Measurements from ENCODE around the gene LLGL2.

The LLGL2 gene

DNA sequence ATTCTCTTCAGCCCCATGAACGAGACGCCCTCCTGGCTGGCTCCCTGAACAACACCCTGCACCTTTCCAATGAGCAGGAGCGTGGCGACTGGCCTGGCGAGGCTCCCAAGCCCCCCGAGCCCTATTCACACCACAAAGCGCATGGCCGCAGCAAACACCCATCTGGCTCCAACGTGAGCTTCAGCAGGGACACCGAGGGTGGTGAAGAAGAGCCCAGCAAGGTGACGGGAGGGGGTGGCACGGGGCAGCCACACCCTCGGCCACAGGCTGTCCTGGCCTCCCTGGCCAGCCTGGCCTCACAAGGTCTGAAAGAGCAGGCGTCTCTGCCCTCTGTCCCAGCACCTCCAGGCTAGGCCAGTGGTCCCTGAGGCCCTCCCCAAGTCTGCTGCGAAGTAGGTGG is 33.8 kb upstream of the LLGL2 start:
- DNase-seq (ENCODE audit: low spot score), result no peak

DNA sequence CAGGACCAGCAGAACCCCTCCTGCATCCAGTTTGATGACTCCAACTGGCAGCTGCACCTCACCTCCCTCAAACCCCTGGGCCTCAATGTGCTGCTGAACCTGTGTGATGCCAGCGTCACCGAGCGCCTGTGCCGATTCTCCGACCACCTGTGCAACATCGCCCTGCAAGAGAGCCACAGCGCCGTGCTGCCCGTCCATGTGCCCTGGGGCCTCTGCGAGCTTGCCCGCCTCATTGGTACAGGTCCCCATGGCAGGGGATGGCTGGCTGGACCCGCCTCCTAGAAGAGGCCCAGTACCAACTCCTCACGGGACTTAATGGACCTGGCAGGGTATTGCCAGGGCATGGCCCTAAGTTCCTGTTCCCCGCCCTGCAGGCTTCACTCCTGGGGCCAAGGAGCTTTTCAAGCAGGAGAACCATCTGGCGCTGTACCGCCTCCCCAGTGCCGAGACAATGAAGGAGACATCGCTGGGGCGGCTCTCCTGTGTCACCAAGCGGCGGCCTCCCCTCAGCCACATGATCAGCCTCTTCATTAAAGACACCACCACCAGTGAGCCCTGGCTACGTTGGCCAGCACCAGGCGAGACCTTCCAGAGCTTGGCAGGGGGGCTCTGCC is 32.8 kb upstream of the LLGL2 start:
- no peak for DNase-seq (ENCODE audit: low spot score)

DNA sequence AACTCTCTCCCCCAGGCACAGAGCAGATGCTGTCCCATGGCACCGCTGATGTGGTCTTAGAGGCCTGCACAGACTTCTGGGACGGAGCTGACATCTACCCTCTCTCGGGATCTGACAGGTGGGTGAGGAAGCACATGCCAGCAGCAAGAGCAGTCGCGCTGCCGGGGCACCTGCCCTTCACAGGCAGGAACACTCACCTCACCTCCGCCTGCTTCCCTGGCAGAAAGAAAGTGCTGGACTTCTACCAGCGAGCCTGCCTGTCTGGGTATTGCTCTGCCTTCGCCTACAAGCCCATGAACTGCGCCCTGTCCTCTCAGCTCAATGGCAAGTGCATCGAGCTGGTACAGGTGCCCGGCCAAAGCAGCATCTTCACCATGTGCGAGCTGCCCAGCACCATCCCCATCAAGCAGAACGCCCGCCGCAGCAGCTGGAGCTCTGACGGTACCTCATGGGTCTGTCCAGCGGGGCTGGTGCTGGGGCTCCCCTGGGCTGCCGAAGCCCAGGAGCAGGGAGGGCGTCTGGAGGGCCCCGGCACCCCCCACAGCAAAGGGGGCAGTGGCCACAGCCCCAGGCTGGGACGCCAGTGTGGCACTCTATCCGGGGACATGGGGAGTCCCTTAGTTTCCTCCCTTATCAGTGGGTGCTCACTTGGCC is 31.9 kb upstream of the LLGL2 start:
- DNase-seq (ENCODE audit: low spot score), result no peak

- no peak for DNase-seq (ENCODE audit: low spot score)
These were observed 31.1 kb upstream of the LLGL2 start for GRCh38 chr17:75494326-75494877.

GRCh38 chr17:75496005-75496404 is 29.5 kb upstream of the LLGL2 start:
- no peak for DNase-seq (ENCODE audit: low spot score)

DNA sequence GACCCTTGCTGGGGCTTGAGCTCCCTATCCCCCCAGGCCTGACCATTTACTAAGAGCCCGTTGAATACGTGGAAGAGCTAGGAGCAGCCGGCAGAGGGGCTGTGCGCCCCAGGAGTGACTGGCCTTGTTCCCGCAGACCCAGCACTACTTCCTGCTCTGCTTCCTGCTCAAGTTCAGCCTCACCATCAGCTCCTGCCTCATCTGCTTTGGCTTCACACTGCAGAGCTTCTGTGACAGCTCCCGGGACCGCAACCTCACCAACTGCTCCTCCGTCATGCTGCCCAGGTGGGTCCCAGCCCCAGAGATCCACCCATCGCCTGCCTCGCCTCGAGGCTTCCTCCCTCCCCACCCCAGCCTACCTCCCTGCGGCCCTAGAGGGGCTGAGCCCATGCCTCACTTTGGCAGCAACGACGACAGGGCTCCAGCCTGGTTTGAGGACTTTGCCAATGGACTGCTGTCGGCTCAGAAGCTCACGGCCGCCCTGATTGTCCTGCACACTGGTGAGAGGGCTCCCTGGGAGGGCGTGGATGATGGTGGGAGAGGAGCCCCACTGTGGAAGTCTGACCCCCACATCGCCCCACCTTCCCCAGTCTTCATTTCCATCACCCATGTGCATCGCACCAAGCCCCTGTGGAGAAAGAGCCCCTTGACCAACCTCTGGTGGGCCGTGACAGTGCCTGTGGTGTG is 27.3 kb upstream of the LLGL2 start:
- no peak for DNase-seq (ENCODE audit: low spot score)

DNA sequence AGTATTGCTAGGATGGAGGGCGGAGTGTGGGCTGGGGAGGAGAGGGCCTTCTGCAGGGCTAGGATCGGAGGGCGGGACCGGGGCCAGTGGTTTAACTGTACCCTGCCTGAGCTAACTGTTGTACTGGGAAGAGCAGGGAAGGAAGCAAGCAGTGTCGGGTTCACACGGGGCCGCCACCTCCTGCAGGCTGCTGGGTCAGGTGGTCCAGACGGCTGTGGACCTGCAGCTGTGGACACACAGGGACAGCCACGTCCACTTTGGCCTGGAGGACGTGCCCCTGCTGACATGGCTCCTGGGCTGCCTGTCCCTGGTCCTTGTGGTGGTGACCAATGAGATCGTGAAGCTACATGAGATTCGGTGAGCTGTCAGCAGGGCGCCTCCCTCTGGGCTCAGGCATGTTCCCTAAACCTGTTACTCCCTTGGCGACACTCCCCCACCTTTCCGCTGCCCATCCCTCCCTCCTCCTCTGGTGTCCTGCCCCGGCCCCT is 26.7 kb upstream of the LLGL2 start:
- no peak for DNase-seq (ENCODE audit: low spot score)

DNA sequence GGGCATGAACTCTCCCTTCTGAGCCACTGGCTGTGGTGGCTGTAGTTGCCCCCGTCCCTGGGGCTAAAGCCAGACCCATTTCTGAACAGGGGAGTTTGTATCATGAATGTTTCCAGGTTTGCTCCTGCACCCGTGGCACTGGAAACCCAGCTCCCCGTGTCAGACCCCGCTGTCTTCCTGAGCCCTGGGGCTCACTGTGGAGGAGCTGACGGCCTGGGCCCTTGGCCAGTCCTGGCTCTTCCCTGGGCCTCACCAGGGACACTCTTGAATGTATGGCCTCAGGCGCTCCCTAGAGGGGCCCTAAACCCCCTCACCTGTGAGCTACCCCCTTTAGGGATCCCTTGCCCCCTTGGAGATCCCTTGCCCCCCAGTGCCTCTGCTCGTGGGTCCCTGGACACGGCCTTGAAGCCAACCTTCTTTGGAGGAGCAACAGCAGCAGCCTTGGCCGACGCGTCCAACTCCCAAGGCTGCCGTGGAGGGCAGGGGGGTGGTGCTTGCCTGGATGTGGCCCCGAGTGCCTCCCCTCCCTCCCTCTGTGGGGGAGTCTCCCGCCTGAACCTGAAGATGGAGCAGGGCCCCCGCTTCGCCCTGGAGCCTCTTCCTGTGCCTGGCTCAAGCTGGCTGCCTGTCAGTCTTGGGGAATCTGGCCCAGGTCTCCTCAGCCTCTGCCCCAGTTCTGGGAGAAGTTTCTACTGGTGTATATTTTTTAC is 26.0 kb upstream of the LLGL2 start:
- DNase-seq (ENCODE audit: low spot score), result no peak

DNA sequence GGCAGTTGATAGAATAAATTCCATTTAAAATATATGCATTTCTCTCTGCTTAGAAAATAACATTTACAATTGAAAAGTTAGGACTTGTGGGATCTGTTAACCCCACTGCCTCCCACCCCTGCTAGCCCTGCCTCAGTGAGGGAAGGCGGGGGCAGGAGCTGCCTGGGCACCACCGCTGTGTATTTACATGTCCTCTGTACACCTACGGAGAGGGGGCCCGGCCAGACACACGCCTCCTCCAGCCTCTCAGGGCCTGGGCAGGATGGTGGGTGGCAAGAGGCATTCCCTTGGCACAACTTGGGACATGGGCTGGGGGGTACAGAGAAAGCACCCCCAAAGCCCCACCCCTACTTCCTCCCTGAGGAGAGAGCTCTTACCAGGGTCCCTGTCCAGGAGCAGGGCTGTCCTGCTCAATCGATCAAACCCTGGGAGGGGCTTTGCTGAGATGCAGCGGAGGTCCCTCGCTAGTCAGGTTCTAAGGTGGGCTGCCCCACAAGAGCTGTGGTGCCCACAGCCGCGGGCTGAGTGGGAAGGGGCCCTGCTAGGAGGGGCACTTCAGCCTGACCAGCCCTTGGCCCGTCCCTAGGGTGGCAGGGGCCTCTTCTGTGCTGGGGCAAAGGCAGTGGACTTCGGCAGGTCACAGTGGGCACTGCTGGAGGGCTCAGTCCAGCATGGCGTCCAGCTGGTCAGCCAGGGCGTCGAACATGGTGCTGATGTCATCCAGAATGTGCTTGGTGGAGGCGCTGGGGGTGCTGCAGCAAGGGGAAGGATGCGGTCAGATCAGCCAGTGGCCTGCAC is 24.9 kb upstream of the LLGL2 start:
- no peak for DNase-seq (ENCODE audit: low spot score)

DNA sequence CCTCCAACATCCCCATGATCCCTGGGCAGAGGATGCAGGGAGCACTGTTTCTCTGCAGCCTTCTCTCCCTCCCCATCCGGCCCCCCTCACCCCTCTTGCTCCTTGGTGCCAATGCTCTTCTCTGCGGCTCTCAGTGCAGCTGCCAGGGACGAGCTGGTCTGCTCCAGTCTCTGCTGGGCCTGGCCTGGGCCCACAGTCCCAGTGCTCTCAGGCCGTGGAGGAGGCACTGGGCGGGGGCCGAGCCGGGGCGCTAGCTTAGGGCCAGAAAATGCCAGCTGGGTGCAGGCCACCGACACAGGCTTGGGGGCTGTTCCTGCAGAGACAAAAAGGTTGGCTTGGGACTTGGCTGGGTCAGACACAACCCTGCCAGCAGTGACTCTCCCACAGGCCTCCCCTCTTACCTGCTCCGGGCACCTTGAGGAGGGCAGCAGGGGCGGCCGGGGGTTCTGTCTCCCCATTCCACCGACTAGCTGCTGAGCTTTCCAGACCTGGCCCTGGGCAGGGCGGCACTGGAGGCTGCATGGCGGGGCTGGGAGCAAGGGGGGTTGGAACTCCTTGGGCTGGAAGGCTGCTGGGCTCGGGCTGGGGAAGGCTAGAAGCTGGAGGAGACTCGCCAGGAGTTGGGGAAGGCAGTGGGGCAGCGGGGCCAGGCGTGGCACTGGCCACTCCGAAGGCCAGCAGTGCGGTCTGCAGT is 24.0 kb upstream of the LLGL2 start:
- DNase-seq (ENCODE audit: low spot score), result no peak

- no peak for DNase-seq (ENCODE audit: low spot score)
These were observed 23.3 kb upstream of the LLGL2 start for GRCh38 chr17:75502072-75502720.

- DNase-seq (ENCODE audit: low spot score), result no peak
These were observed 22.7 kb upstream of the LLGL2 start for GRCh38 chr17:75502721-75503329.

- DNase-seq (ENCODE audit: low spot score), result no peak
These were observed 22.1 kb upstream of the LLGL2 start for GRCh38 chr17:75503337-75503950.

DNA sequence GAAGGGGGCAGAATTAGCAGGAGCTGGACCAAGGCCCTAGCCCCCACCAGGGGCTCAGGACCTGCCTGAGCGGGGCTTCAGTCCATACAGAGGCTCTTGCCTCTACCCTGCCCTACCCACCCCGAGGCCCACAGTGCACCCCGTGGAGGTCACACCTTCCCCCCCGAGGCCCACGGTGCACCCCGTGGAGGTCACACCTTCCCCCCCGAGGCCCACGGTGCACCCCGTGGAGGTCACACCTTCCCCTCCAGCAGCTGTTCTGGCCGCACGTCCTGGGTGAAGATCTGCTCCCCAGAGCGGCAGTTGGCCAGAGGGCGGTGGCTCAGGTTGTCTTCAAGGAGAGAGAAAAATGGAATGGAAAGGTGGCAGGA is 21.5 kb upstream of the LLGL2 start:
- no peak for DNase-seq (ENCODE audit: low spot score)

DNA sequence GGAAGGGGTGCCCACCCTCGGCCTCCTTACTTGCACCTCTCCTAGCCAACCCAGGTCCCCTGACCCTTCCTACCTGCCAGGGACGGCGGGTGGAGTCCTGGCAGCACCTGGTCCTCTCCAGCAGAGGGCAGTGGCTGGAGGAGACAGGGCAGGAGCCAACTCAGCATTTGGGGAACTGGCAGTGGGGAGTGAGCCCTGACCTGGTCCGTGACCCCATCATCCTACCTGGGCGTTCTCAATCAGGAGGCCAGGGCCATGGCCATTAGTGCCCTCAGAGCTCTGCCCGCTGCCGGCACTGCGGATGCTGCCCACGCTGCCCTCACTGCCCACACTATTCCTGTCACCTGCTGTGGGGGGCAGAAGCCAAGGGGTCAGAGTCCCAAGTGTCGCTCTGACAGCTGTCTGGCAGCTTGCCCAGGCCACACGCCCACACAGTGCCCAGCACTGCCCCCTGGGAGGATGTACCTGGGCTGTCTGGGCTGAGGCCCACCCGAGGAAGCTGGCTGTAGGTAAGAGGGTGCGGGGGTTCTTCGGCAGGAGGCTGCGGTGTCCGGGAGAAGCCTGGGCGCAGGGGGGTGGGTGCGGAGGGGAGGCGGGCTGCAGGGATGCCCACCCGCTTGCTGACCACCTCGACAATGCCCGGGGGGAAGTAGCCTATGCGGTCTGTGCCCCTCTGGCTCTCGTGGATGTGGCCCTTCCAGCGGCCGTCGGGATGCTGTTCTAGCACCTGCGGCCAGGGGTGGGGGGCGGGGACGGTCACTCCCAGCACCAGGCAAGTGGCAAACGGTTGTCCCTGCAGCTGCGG is 20.9 kb upstream of the LLGL2 start:
- no peak for DNase-seq (ENCODE audit: low spot score)

DNA sequence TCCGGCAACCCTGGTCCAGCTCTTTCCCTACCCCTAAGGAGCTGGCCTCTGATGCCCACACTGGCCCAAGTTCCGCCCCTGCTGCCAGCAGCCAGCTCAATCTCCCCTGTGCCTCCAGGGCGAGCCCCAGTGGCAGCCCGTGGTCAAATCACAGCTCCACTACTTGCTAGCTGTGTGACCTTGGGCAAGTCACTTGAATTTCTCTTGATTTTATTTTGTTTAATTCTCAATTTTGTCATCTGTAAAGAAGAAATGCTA is 20.4 kb upstream of the LLGL2 start:
- no peak for DNase-seq (ENCODE audit: low spot score)

- no peak for DNase-seq (ENCODE audit: low spot score)
These were observed 19.9 kb upstream of the LLGL2 start for GRCh38 chr17:75505640-75506039.

DNA sequence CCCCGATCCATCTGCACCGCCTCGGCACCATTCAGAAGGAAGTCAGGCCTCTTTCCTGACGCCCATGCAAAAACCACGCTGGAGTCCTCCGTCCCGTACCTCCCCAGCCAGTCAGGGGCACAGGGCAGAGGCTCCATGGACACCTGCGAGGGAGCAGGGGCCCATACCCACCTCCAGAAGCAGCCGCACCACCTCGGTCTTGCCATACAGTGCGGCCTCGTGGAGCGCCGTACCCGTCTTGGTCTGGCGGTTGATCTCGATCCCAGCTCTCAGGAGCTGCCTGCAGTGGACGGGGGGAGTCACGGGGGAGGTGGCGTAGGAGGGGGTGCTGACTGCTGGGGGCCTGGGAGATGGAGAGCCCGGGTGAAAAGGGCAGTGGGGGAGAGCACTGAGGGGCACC is 19.4 kb upstream of the LLGL2 start:
- no peak for DNase-seq (ENCODE audit: low spot score)

DNA sequence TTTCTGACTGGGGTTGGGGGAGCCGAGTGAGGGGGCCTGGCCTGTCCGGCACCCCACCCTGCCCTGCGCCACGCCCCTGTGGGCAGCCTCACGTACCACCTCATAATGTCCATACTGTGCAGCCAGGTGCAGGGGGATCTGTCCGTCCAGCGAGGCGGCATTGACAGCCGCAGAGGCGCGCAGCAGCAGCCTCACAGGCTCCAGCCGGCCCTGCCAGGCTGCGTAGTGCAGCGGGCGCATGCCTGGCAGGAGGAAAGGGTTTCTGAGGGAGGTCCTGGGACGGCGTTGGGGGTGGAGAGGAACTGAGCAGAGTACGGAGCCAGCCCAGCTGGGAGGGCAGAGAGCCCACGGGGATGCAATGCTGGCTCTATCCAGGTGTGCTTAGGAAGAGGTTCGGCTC is 18.6 kb upstream of the LLGL2 start:
- no peak for DNase-seq (ENCODE audit: low spot score)

Data from RKO (cell line).